WI38 (cell line): ENCODE data around the gene BBX.
A peak's percentile ranks its signal among the peaks of the same experiment; 100 is the strongest.

Source experiments
- H3K4me3 ChIP-seq: 2 replicates; pipeline ENCODE4 v1.5.1; 2011; ENCODE audit warnings: low read depth, mild to moderate bottlenecking, control low read depth, low read length
- CTCF ChIP-seq: IDR thresholded peaks from 2 replicates; pipeline ENCODE4 v1.5.1; 2012; ENCODE audit warnings: low read depth, mild to moderate bottlenecking, control low read depth, low read length

The BBX gene

DNA sequence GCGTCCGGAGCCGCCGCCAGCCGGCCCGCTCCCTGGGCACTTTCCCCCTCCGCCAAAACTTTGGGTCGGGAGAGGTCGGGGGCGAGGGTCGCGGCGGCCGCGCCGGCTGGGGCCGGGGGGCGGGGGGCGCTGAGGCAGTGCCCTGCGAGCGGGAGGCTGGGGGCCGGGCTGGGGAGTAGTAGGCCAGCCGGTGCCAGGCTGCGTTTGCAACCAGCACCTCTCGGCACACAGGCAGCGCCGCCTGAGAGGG is 452 bp downstream of the BBX start:
- H3K4me3 ChIP-seq, result peak overlapping the region; percentile 88
- TF ChIP-seq CTCF, result no peak

- TF ChIP-seq CTCF, result no peak
- peak overlapping the region; percentile 88 for H3K4me3 ChIP-seq
Measured at GRCh38 chr3:107523539-107524325, 970 bp downstream of the BBX start.

DNA sequence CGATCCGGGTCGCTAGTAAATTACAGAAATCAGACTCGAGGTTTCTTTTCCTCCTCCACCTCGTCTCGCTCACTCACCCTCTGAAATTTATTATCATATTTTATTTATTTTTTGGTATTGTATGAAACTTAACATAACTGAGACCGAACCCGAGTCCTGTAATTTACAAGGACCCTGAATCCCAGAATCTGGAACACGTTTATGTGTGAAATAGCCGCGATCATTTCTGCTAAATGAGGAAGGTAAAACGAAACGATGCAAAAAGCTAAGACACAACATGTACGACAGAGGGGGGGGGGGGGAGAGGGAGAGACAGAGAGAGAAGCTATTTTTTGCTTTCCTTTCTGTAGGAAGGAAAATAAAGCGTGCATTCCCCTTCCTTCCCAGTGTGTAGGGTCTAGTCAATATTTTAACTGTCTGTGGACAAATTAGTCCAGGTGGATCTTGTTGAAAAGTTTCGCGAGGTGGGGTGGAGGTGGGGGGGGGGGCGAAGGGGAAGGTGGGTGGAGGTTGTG is 1.6 kb downstream of the BBX start:
- TF ChIP-seq CTCF, result no peak
- peak overlapping the region; percentile 88 for H3K4me3 ChIP-seq

GRCh38 chr3:107524841-107525643 is 2.3 kb downstream of the BBX start:
- TF ChIP-seq CTCF, result no peak
- peak overlapping the region; percentile 88 for H3K4me3 ChIP-seq

- peak overlapping the region; percentile 88 for H3K4me3 ChIP-seq
- TF ChIP-seq CTCF, result no peak
Measured at GRCh38 chr3:107525644-107526305, 3.0 kb downstream of the BBX start.

DNA sequence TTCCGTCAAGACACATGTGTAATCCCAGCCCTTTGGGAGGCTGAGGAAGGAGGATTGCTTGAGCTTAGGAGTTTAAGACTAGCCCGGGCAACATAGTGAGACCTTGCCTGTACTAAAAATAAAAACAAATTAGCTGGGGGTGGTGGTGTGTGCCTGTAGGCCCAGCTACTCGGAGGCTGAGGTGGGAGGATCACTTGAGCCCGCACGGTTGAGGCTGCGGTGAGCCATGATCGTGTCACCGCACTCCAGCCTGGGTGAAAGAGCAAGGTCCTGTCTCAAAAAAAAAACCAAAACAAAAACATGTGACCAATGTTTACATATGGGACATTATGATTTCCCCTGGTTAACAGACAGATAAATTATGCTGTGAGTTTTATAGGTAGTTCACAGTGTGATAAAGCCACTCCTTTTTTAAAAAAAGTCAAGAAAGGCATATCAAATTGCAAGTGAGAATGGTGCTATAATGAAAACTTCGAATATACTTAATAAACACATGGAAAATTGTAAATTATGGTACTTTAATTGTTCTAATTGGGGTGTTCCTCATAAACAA is 9.2 kb downstream of the BBX start:
- no peak for TF ChIP-seq CTCF
- no peak overlapping the region for H3K4me3 ChIP-seq
